Muscle of arm (tissue), 12 donors: ENCODE measurements around the gene PMEPA1. TPM values are rescaled to one million over a fixed set of nuclear protein-coding genes. Genes with fewer than 3 reads are reported as not detected.

Experiments used
- DNase-seq: peaks from one replicate; pipeline ENCODE4 v3.0.0-alpha.2; 2013
- polyA plus RNA-seq, 12 donors: library from polyadenylated mRNA; unstranded; fragments of 120-200 nt; gene quantifications; one replicate each; pipeline ENCODE4 v1.2.1, GENCODE V29; 2013; ENCODE audit not compliant: insufficient read length in 12 of 12

Gene PMEPA1
- polyA plus RNA-seq, 12 donors, result 16.1 to 93.0 (median 22.5) TPM

DNA sequence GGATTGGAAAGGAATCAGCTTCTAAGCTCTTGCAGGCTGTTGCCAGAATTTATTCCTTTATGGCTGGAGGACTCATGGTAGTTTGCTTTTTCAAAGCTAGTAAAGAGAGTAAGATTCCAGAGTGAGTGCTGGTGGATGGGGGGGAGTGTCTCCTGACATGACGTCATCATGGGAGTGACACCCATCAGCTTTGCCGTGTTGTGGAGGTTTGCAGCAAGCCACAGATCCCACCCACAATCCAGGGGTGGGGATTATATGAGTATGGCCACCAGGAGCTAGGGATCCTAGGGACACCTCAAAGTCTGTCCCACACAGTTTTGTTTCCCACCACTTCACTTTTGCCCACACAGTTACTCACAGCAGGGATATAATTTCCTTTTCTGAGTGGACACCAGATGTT is 28.7 kb upstream of the PMEPA1 start:
- no peak for DNase-seq

- DNase-seq, result no peak
Observed at GRCh38 chr20:57738053-57738452, 28.2 kb upstream of the PMEPA1 start.

- DNase-seq, result no peak
Observed at GRCh38 chr20:57737349-57737748, 27.5 kb upstream of the PMEPA1 start.

GRCh38 chr20:57736738-57737347 is 27.0 kb upstream of the PMEPA1 start:
- DNase-seq, result no peak

- DNase-seq, result no peak
Observed at GRCh38 chr20:57735831-57736737, 26.3 kb upstream of the PMEPA1 start.

DNA sequence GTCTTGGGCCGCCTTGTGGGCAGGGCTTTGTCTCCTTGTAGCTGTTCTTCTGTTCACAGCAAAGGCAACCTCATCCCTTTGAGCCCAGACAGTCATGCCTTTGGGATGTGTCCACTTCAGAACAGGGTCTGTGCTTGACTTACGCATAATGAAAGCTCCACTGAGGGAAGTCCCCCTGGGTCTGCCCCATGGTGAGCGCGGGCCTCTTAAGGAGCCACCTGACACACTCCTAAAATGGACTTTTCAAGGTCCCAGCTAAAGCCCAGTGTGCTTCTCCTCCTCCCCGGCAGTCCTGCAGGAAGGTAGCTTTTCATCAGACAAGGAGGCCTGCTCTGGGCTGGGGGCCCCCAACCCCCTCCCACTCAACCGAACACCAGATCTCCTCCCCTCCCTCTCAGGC is 24.9 kb upstream of the PMEPA1 start:
- DNase-seq, result no peak

DNA sequence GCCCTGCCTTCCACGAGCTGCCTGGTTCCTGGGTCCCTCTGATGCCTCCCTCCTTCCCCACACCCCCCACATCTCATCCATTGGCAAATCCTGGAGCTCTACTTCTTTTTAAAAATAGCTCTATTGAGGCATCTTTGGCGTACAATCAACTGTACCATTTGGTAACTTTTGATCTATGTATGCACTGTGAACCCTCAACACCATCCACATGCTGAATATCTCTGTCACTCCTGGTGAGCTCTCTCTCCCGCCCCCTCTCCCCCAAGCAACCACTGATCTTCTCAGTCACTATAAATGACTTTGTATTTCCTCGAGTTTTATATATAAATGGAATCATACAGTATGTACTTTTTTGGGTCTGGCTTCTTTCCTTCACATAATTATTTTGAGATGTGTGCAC is 22.4 kb upstream of the PMEPA1 start:
- no peak for DNase-seq

GRCh38 chr20:57728762-57729161 is 18.9 kb upstream of the PMEPA1 start:
- DNase-seq, result no peak

DNA sequence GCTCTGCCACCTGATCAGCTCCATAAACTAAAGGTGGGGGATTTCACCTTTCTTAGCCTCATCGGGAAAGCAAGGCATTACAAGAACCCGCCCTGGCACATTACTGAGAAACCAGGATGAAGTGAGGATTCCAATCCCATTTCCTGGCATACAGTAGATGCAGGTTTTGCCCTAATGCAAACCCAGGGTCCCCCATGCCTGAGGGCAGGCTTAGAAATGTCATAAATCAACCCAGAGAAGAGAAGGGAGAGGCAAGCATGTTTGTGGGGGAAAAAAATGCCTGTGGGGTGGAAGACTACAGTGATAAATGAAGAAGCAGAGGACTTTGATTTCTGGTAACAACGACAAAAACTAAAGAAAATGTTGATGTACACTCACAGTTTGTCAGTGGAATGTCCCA is 18.0 kb upstream of the PMEPA1 start:
- no peak for DNase-seq

- DNase-seq, result no peak
Observed at GRCh38 chr20:57725636-57726035, 15.8 kb upstream of the PMEPA1 start.

DNA sequence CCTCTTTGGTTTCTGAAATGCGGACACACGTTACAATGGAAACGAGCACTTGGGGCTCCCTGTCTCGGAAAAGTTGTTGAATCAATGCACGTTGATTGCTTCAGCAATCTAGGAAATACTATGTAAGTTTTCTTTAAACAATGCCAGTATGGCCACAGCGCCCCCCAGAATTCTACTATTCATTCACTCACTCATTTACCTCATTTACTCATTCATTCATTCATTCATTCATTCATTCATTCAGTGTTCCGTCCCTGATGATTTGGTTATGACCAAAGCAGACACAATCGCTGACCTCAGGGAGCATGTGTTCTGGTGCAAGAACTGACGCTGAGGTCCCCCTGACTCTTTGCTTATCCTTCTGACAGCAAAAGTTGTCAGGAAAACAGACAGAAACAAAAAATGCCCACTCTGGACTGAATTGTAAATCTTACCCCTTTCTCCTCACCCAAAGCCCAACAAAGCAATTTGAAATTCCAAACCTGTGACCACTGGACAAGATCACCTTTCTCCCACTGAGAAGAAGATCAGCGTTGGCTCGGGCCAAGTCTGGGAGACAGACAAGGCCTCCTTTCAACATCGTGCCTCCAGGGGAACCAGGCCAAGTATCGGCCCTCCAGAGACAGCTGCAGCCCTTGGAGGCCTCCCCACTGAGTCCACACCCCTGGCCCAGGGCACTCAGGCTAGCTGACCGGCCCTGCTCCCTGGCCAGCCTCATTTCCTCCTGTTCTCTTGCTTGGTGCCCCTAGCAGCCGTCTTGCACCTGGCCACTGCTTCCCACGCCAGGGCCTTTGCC is 15.0 kb upstream of the PMEPA1 start:
- DNase-seq, result no peak

DNA sequence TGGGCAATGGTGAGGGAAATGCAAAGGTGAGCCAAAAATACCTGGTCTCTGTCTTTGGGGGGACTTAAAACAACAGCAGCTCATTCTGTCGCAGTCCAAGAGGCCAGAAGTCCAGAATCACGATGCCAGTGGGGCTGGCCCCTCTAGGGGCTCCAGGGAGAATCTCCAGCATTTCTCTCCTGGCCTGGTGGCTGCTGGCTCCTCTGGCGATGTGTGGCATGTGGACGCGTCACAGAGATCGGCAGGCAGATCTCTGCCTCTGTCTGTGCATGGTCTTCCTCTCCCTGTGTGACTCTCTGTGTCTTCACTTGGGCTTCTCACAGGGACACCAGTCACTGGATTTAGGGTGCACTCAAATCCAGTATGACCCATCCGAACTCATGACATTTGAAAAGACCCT is 14.0 kb upstream of the PMEPA1 start:
- DNase-seq, result no peak

DNA sequence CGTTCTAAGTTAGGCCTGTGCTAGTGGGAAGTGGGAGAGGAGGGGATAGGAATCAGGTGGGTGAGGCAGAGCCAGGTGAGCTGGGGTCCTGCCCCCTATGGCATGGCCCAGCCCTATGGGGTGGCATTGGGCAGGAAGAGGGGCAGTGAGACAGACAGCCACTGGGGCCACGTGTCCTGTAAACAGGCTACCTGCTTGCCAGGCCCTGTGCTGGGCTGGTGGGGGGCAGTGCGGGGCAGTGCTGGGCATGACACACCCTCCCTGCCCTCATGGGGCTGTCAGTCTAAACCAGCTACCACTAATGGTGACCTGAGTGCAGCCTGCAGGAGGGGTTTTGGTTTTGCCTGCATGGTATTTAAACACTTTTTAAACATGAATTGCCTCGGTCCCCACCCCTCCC is 10.1 kb upstream of the PMEPA1 start:
- no peak for DNase-seq

- peak; percentile 96 for DNase-seq
Observed at GRCh38 chr20:57718490-57719009, 8.7 kb upstream of the PMEPA1 start.

DNA sequence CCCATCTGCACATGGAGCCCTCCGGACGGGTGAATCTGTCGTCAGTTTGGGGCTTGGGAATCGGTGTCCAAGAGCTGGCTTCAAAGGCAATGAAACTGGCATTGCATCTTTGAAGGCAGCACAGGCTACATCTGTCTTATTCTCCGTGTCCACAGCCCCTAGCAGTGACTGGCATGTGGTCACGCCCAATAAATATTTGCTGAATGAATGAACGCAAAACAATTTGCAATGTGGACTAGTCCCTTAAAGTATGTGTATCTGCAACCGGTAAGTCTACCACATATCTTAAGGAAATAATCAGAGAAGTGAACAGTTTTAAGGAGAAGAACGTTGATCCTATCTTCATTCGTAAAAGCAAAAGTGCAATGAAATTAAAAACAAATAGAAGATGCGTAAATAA is 8.0 kb upstream of the PMEPA1 start:
- DNase-seq, result no peak

DNA sequence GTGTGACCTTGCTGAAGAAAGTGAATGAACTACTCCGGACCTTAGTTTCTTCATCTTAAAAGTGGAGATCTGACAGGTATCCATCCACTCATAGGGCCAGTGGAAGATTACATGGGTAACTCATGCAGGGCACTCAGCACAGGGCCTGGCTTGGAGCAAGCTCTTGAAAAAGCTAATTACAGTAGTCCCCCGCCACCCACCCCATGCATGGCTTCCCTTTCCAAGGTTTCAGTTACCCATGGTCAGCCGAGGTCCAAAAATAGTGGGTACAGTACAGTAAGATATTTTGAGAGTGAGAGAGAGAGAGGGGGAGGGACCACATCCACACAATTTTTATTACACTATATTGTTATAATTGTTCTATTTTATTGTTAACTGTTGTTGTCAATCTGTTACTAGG is 7.1 kb upstream of the PMEPA1 start:
- no peak for DNase-seq

GRCh38 chr20:57716202-57716601 is 6.4 kb upstream of the PMEPA1 start:
- no peak for DNase-seq

DNA sequence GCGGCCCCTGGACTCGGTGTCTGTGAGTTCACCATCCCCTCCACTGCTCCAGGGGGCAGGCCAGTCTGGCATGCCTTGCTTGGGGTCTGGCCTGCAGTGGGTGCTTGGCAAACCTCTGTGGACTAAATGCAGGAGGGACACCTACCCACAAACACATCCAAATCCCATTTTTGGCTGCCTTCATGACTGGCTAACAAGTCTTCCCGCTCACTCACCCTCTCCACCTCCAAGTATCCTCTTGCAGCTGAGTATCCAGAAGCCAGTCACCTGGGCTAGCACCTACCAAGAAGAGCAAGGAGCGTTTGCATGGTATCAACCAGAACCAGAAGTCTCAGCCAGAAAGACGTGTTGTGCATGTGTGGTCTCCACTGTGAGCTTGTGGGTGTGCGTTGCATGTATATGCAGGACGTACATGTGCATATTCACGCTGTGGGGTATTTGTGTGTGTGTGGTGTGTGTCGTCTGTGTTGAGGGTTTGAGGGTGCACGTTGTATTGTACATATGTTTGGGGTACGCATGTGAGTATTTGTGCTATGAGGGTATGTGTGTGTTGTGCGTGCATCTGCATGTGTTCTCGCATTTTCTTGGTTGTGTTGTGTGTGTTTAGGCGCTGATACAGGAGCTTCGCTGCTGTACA is 5.6 kb upstream of the PMEPA1 start:
- DNase-seq, result no peak

DNA sequence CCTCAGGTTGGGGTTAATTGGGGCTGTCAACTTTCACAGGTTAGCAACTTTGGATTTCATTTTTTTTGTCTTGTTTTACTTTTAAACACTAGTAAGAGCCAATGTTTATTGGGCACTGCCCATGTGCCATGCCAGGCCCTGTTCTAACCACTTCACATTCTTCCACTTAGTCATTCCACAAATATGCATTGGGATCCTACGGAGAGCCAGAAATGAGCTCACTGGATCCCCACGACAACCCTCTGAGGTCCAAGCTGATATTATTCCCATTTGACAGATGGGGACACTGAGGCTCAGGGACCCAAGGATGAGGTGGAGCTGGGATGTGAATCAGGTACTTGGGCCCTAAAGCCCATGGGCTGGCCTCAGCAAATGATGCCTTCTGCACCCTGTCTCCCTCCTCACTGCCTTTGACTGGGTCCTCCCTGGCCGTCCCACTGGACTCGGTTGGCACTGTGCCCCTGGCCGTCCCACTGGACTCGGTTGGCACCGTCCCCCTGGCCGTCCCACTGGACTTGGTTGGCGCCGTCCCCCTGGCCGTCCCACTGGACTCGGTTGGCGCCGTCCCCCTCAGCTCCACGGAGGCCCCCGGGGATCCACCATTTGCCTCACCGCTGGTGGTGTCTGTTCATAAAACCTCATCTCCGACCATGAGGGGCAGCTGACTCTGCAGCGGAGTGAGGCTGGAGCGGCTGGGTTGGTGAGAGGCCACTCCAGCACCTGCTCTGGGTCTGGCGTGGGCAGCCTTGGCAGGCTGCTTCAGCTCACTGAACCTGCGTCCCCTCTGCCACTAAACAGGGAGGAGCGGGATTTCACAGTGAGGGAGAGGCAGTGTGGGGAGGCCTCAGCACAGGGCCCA is 4.8 kb upstream of the PMEPA1 start:
- no peak for DNase-seq

DNA sequence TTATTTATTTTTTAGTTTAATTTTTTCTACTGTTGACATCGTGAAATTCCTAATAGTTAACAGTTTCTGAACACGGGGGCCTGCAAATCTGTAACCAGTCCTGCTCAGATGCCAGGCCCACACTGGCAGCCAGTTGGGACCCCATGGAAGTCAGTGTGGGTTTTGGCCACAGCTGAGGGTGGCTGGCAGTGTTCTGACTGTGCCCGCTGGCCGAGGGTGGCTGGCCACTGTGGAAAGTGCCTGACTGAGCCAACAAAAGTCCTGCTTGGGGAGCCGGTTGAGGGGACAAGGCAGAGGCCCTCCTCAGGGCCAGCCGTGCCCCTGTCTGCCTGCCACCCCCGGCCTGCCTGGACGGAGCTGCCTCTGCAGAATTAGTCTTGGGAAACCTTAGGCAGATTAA is 4.1 kb upstream of the PMEPA1 start:
- DNase-seq, result no peak

GRCh38 chr20:57713505-57713903 is 3.7 kb upstream of the PMEPA1 start:
- DNase-seq, result no peak
